H1 (cell line): ENCODE data around the gene DENND4C. TPM values are rescaled to one million over a fixed set of nuclear protein-coding genes. Genes with fewer than 3 reads are reported as not detected.
A peak's percentile ranks its signal among the peaks of the same experiment; 100 is the strongest.

ENCODE experiments used
- CTCF ChIA-PET: fragments of 300-600 bp; sonication (Branson Sonifier 250); formaldehyde crosslinking; loops from one replicate; lab custom pipeline; 2021; ENCODE audit not compliant: partially characterized antibody; lab: Charles Lee
- POLR2A ChIA-PET: fragments of 300-600 bp; sonication (Branson Sonifier 250); formaldehyde crosslinking; loops from one replicate; lab custom pipeline; 2021; ENCODE audit warnings: inconsistent platforms; ENCODE audit not compliant: partially characterized antibody; lab: Charles Lee
- DNase-seq, 2 experiments: peaks; one replicate each; pipeline versions ENCODE4 v3.0.0 to v3.0.0-alpha.2; 2010 to 2022; ENCODE audit warnings: low spot score in 2 of 2, low read depth in 1 of 2, mixed read lengths in 1 of 2
- FAIRE-seq: peaks from 2 replicates; lab custom pipeline; 2011; peaks lifted over from hg19 to GRCh38; lab: Jason Lieb, UNC
- H2AFZ ChIP-seq: 2 replicates; pipeline ENCODE4 v1.8.1; 2012; ENCODE audit warnings: low read length, inconsistent platforms
- H2AK5ac ChIP-seq: 2 replicates; pipeline ENCODE4 v1.6.1; 2013; ENCODE audit warnings: low read depth, low read length
- H2BK120ac ChIP-seq: replicated peaks from 2 replicates; pipeline ENCODE3; 2013; ENCODE audit warnings: low read depth, low read length, inconsistent platforms
- H2BK12ac ChIP-seq: 2 replicates; pipeline ENCODE4 v1.6.1; 2013; ENCODE audit warnings: low read depth, low read length
- H2BK15ac ChIP-seq: 2 replicates; pipeline ENCODE4 v1.6.1; 2013; ENCODE audit warnings: low read length
- H2BK20ac ChIP-seq: 2 replicates; pipeline ENCODE4 v1.6.1; 2013; ENCODE audit warnings: low read length
- H2BK5ac ChIP-seq: 2 replicates; pipeline ENCODE4 v1.6.1; 2013; ENCODE audit warnings: low read depth, low read length
- H3K14ac ChIP-seq: 2 replicates; pipeline ENCODE4 v1.6.1; 2013; ENCODE audit warnings: inconsistent platforms; ENCODE audit not compliant: insufficient read length
- H3K18ac ChIP-seq: 2 replicates; pipeline ENCODE4 v1.6.1; 2013; ENCODE audit warnings: low read length; ENCODE audit errors: extremely low read depth
- H3K23ac ChIP-seq: 2 replicates; pipeline ENCODE4 v1.6.1; 2013; ENCODE audit warnings: inconsistent platforms; ENCODE audit not compliant: insufficient read length
- H3K23me2 ChIP-seq: 2 replicates; pipeline ENCODE4 v1.6.1; 2013; ENCODE audit warnings: low read depth, low read length
- H3K27ac ChIP-seq: 2 replicates; pipeline ENCODE4 v1.6.1; 2011; ENCODE audit warnings: low read depth, low read length, inconsistent platforms
- H3K27me3 ChIP-seq, 4 experiments: replicated peaks in 1 of 4; 1 replicate in 1 of 4; 2 replicates in 3 of 4; pipeline versions ENCODE4 v1.6.1 to v1.8.1; 2011 to 2013; ENCODE audit warnings: low read length in 3 of 4, mild to moderate bottlenecking in 3 of 4, inconsistent platforms in 2 of 4, mixed read lengths in 2 of 4, moderate library complexity in 1 of 4; ENCODE audit not compliant: control insufficient read depth in 3 of 4, insufficient read depth in 3 of 4; ENCODE audit errors: extremely low read depth in 1 of 4
- H3K36me3 ChIP-seq, 4 experiments: 2 replicates each; pipeline versions ENCODE4 v1.6.1 to v1.8.1; 2011 to 2013; ENCODE audit warnings: mild to moderate bottlenecking in 4 of 4, low read length in 3 of 4, moderate library complexity in 2 of 4, control low read depth in 1 of 4, inconsistent platforms in 1 of 4; ENCODE audit not compliant: insufficient read depth in 4 of 4, control insufficient read depth in 2 of 4
- H3K4ac ChIP-seq: replicated peaks from 2 replicates; pipeline ENCODE3; 2013; ENCODE audit warnings: low read length, low read depth, mixed read lengths, inconsistent platforms; ENCODE audit not compliant: insufficient read length
- H3K4me1 ChIP-seq, 4 experiments: replicated peaks in 1 of 4; 1 replicate in 1 of 4; 2 replicates in 3 of 4; pipeline versions ENCODE4 v1.6.1 to v1.8.1; 2011 to 2013; ENCODE audit warnings: low read length in 3 of 4, inconsistent platforms in 2 of 4, mixed read lengths in 1 of 4; ENCODE audit not compliant: insufficient read depth in 4 of 4, control insufficient read depth in 3 of 4
- H3K4me2 ChIP-seq, 2 experiments: 2 replicates each; pipeline versions ENCODE4 v1.6.1 to v1.8.1; 2011 to 2013; ENCODE audit warnings: low read depth in 2 of 2, low read length in 2 of 2, control low read depth in 1 of 2, inconsistent platforms in 1 of 2, mild to moderate bottlenecking in 1 of 2; ENCODE audit not compliant: insufficient read depth in 1 of 2
- H3K4me3 ChIP-seq, 4 experiments: fragments of 200-600, 300-600 bp in 1 of 4; sonication (generic), shearing (Covaris generic), sonication (Bioruptor Twin) in 1 of 4; 2 replicates each; pipeline versions ENCODE4 v1.5.1 to v1.8.1; 2011 to 2016; ENCODE audit warnings: low read length in 4 of 4, low read depth in 3 of 4, control low read depth in 2 of 4, inconsistent platforms in 2 of 4, mild to moderate bottlenecking in 2 of 4, mixed read lengths in 1 of 4, moderate library complexity in 1 of 4; ENCODE audit not compliant: insufficient read depth in 2 of 4; ENCODE audit errors: extremely low read depth in 1 of 4
- H3K56ac ChIP-seq: replicated peaks from 2 replicates; pipeline ENCODE3; 2013; ENCODE audit warnings: low read depth, mild to moderate bottlenecking, mixed read lengths, low read length, inconsistent platforms; ENCODE audit not compliant: insufficient read length
- H3K79me1 ChIP-seq: 2 replicates; pipeline ENCODE4 v1.6.1; 2013; ENCODE audit warnings: low read depth, low read length, control low read depth
- H3K79me2 ChIP-seq, 2 experiments: 2 replicates each; pipeline versions ENCODE4 v1.6.1 to v1.8.1; 2012 to 2013; ENCODE audit warnings: low read length in 2 of 2, mild to moderate bottlenecking in 2 of 2, inconsistent platforms in 1 of 2; ENCODE audit not compliant: insufficient read depth in 2 of 2, control insufficient read depth in 1 of 2
- H3K9ac ChIP-seq, 4 experiments: replicated peaks in 1 of 4; 1 replicate in 1 of 4; 2 replicates in 3 of 4; pipeline versions ENCODE4 v1.6.1 to v1.8.1; 2011 to 2013; ENCODE audit warnings: low read depth in 3 of 4, low read length in 3 of 4, control low read depth in 2 of 4, mild to moderate bottlenecking in 2 of 4, moderate library complexity in 2 of 4, inconsistent platforms in 1 of 4; ENCODE audit errors: extremely low read depth in 1 of 4
- H3K9me3 ChIP-seq, 2 experiments: 2 replicates each; pipeline versions ENCODE4 v1.6.1 to v1.8.1; 2012 to 2013; ENCODE audit warnings: mild to moderate bottlenecking in 2 of 2, moderate library complexity in 2 of 2, control low read depth in 1 of 2, inconsistent platforms in 1 of 2, low read depth in 1 of 2, low read length in 1 of 2, mixed read lengths in 1 of 2; ENCODE audit not compliant: insufficient read depth in 2 of 2
- H4K20me1 ChIP-seq, 2 experiments: replicated peaks in 1 of 2; 2 replicates each; pipeline versions ENCODE3 to v1.8.1; 2011 to 2013; ENCODE audit warnings: inconsistent platforms in 2 of 2, low read length in 2 of 2, mild to moderate bottlenecking in 1 of 2; ENCODE audit not compliant: insufficient read depth in 2 of 2, control insufficient read depth in 1 of 2
- H4K5ac ChIP-seq: 2 replicates; pipeline ENCODE4 v1.6.1; 2013; ENCODE audit warnings: low read length, low read depth, mixed read lengths, inconsistent platforms; ENCODE audit not compliant: insufficient read length
- H4K8ac ChIP-seq: 2 replicates; pipeline ENCODE4 v1.8.0; 2013; ENCODE audit warnings: mild to moderate bottlenecking, moderate library complexity, low read length, inconsistent platforms; ENCODE audit not compliant: insufficient read depth; ENCODE audit errors: extremely low read depth
- H4K91ac ChIP-seq: replicated peaks from 2 replicates; pipeline ENCODE3; 2013; ENCODE audit warnings: low read length, mixed read lengths, inconsistent platforms; ENCODE audit not compliant: insufficient read length
- EGR1 ChIP-seq: IDR thresholded peaks from 2 replicates; pipeline ENCODE4 v1.6.1; 2011; ENCODE audit warnings: low read depth, low read length, borderline replicate concordance
- EP300 ChIP-seq, 2 experiments: IDR thresholded peaks; 1 replicate in 1 of 2; 2 replicates in 1 of 2; pipeline ENCODE4 v1.6.1; 2011 to 2012; ENCODE audit warnings: low read depth in 2 of 2, low read length in 2 of 2, mild to moderate bottlenecking in 2 of 2, borderline replicate concordance in 1 of 2, inconsistent platforms in 1 of 2, moderate library complexity in 1 of 2
- GABPA ChIP-seq: IDR thresholded peaks from 2 replicates; pipeline ENCODE4 v1.6.1; 2011; ENCODE audit warnings: mild to moderate bottlenecking, low read length, moderate library complexity, borderline replicate concordance; ENCODE audit not compliant: insufficient read depth
- KDM4A ChIP-seq: IDR thresholded peaks from one replicate; pipeline ENCODE4 v1.7.1; 2012; ENCODE audit warnings: low read depth, mild to moderate bottlenecking, moderate library complexity, low read length, inconsistent platforms; ENCODE audit not compliant: severe bottlenecking
- KDM5A ChIP-seq: fragments of 200-600 bp; IDR thresholded peaks from 2 replicates; pipeline ENCODE4 v1.7.1; 2012; ENCODE audit warnings: mild to moderate bottlenecking, low read length, inconsistent platforms, mixed read lengths
- POLR2A ChIP-seq, 2 experiments: IDR thresholded peaks; 1 replicate in 1 of 2; 2 replicates in 1 of 2; pipeline ENCODE4 v1.6.1; 2011; ENCODE audit warnings: low read depth in 2 of 2, low read length in 2 of 2, mild to moderate bottlenecking in 2 of 2; ENCODE audit errors: control extremely low read depth in 1 of 2
- POLR2AphosphoS5 ChIP-seq: IDR thresholded peaks from 2 replicates; pipeline ENCODE4 v1.6.1; 2011; ENCODE audit warnings: low read depth, low read length
- RAD21 ChIP-seq, 2 experiments: IDR thresholded peaks in 1 of 2; conservative IDR thresholded peaks in 1 of 2; 2 replicates each; pipeline ENCODE4 v1.6.1; 2011; ENCODE audit warnings: low read depth in 2 of 2, low read length in 2 of 2, improper control_type of control experiment in 1 of 2, inconsistent platforms in 1 of 2, mild to moderate bottlenecking in 1 of 2, moderate library complexity in 1 of 2
- TEAD4 ChIP-seq: IDR thresholded peaks from 2 replicates; pipeline ENCODE4 v1.6.1; 2012; ENCODE audit warnings: low read depth, low read length, inconsistent platforms, mixed read lengths
- polyA plus RNA-seq, 7 experiments: library from polyadenylated mRNA; depleted of rRNA in 3 of 7; stranded (reverse) in 5 of 7; unstranded in 2 of 7; fragments of >200 nt in 5 of 7; fragments of 200-250 nt in 2 of 7; gene quantifications; 1 replicate in 5 of 7; 2 replicates in 1 of 7; 4 replicates in 1 of 7; pipeline versions ENCODE4 v1.2.1 to v1.2.3, GENCODE V29; 2011 to 2013; ENCODE audit warnings: missing spikeins in 2 of 7, mixed read lengths in 2 of 7
- total RNA-seq: library from RNA; stranded (reverse); fragmentation: NEBNext Ultra II Directional; extraction: Animal tissue kit (Norgen Biotek cat#: 25700); gene quantifications from 2 replicates; pipeline ENCODE4 v1.2.1, GENCODE V29; 2021

DENND4C gene
- total and polyA plus RNA-seq, 2 of the 8 experiments (the other 6 are each of a cell fraction or from before 2014, with no cell fraction given): 6.9 to 18.9 TPM

DNA sequence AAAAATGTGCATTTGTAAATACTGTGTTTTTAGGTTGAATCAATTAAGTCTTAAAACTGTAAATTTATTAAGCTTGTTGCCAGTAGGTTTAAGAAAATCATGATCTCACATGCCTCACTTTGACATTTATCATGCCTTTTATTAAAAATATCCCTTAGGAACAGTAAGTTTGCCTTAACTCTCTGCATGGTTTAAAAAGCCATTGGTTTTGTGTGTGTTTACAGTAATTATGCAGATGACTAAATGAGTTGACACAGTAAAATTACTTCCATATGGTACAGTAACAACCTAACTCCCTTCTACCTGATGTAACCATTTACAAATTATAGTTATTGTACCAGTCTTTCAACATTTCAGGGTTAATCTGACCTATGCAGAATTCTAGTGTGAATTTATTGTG is 143.0 kb downstream of the DENND4C start:
- H2BK20ac ChIP-seq: no peak overlapping the region
- no peaks in the 10 kb centered on the region for H3K79me1 ChIP-seq
- no peak overlapping the region for H4K5ac ChIP-seq
- peaks cover 2 to 11% of the 10 kb centered on the region in 2 experiments for H4K20me1 ChIP-seq
- no peak overlapping the region for H3K23ac ChIP-seq
- no peak overlapping the region for H3K4me2 ChIP-seq
- H3K4me1 ChIP-seq: peaks cover 0 to under 1% (median 0%) of the 10 kb centered on the region in 4 experiments; a peak in 2 of 7 replicates
- TF ChIP-seq KDM4A (no peak), EGR1 (no peak), TEAD4 (no peak), EP300 (IDR thresholded peaks at IDR 0.05; ENCODE audit: borderline replicate concordance in 1 of 2, low read depth in 2 of 2, low read length in 2 of 2) (no peak), GABPA (no peak), POLR2A (IDR thresholded peaks at IDR 0.05; ENCODE audit: control extremely low read depth in 1 of 2, low read depth in 2 of 2, low read length in 2 of 2) (peak in 1 of 2 experiments; percentile 74; a peak in 2 of 3 replicates), RAD21 (IDR thresholded peaks at IDR 0.05 in 1 of 2, conservative IDR thresholded peaks at IDR 0.05 in 1 of 2; ENCODE audit: low read depth in 2 of 2, low read length in 2 of 2) (no peak), POLR2AphosphoS5 (peak; percentile 27; the same call in 1 of the 2 replicates), KDM5A (no peak)
- TF ChIP-seq, all 59 proteins: peak for 2
- no peak overlapping the region for H4K8ac ChIP-seq
- DNase-seq (no peak), FAIRE-seq (no peak)
- no peak overlapping the region for H3K4ac ChIP-seq
- ChIA-PET POLR2A (interaction anchor here (1.2 to 2.1 kb wide), 4 partner anchors 12 to 178 kb away, joined by 3 to 9 read pairs (median 4); no protein-coding TSS in a partner anchor), CTCF (interaction anchor here (1.5 kb wide), 1 partner anchor 91 kb away, joined by 3 read pairs; no protein-coding TSS in a partner anchor)
- H3K56ac ChIP-seq: no peak overlapping the region
- H3K9me3 ChIP-seq: no peaks in the 10 kb centered on the region
- H2AK5ac ChIP-seq: no peak overlapping the region
- no peak overlapping the region for H3K27ac ChIP-seq
- no peak overlapping the region for H2AFZ ChIP-seq
- no peak overlapping the region for H4K91ac ChIP-seq
- H3K23me2 ChIP-seq: peaks cover under 1% of the 10 kb centered on the region; the same call in 1 of the 2 replicates
- H3K27me3 ChIP-seq: no peaks in the 10 kb centered on the region
- no peak overlapping the region for H2BK5ac ChIP-seq
- H2BK15ac ChIP-seq: no peak overlapping the region
- peaks cover 18 to 76% (median 45%) of the 10 kb centered on the region in 4 experiments for H3K36me3 ChIP-seq
- H2BK12ac ChIP-seq: no peak overlapping the region
- peaks cover 0 to 17% of the 10 kb centered on the region in 2 experiments; a peak in 2 of 4 replicates for H3K79me2 ChIP-seq
- H3K9ac ChIP-seq: no peak overlapping the region
- no peak overlapping the region for H3K14ac ChIP-seq
- no peak overlapping the region for H2BK120ac ChIP-seq
- H3K18ac ChIP-seq: no peak overlapping the region
- H3K4me3 ChIP-seq: no peak overlapping the region
